Central memory CD8-positive, alpha-beta T cell (primary cell): ENCODE results near the gene AP3D1.
"Not testable (repeated sequence)": the region's sequence is repeated elsewhere in the genome, so short reads cannot be mapped to it uniquely, and the experiment has no call there.

Source experiments
- ATAC-seq: fragments of 150-1000 bp; cut with Tn5 transposase; replicated peaks from 2 replicates; pipeline ENCODE4 v1.10.0; 2022; ENCODE audit warnings: mild to moderate bottlenecking, moderate FRiP score, moderate number of reproducible peaks; ENCODE audit not compliant: poor library complexity, severe bottlenecking; ENCODE audit errors: extremely low read depth
- DNase-seq, 2 donors: peaks; one replicate each; pipeline ENCODE4 v3.0.0; 2021; ENCODE audit warnings: low spot score in 2 of 2
- H3K27ac Mint-ChIP-seq: one replicate; pipeline ENCODE4 v1.8.0; 2022; ENCODE audit warnings: low read depth, mild to moderate bottlenecking, moderate library complexity, mixed read lengths
- H3K27me3 Mint-ChIP-seq: one replicate; pipeline ENCODE4 v1.8.0; 2022; ENCODE audit warnings: mixed read lengths
- H3K36me3 Mint-ChIP-seq: one replicate; pipeline ENCODE4 v1.8.0; 2022; ENCODE audit warnings: mild to moderate bottlenecking, moderate library complexity, mixed read lengths; ENCODE audit not compliant: insufficient read depth
- H3K4me1 Mint-ChIP-seq: one replicate; pipeline ENCODE4 v1.8.0; 2022; ENCODE audit warnings: mixed read lengths
- H3K4me3 Mint-ChIP-seq: one replicate; pipeline ENCODE4 v1.8.0; 2022; ENCODE audit warnings: mild to moderate bottlenecking, moderate library complexity, mixed read lengths
- H3K9me3 Mint-ChIP-seq: one replicate; pipeline ENCODE4 v1.8.0; 2022; ENCODE audit warnings: mixed read lengths

AP3D1 gene

GRCh38 chr19:2151339-2152229 lies at the start of gene AP3D1:
Gene AP3D1, minus strand, starts transcription at chr19:2151566. Its CDS starts 232 bp downstream, at chr19:2151334.
- Mint-ChIP-seq H3K9me3 (no peaks in the 10 kb centered on the region), H3K36me3 (peaks cover 10% of the 10 kb centered on the region)

DNA sequence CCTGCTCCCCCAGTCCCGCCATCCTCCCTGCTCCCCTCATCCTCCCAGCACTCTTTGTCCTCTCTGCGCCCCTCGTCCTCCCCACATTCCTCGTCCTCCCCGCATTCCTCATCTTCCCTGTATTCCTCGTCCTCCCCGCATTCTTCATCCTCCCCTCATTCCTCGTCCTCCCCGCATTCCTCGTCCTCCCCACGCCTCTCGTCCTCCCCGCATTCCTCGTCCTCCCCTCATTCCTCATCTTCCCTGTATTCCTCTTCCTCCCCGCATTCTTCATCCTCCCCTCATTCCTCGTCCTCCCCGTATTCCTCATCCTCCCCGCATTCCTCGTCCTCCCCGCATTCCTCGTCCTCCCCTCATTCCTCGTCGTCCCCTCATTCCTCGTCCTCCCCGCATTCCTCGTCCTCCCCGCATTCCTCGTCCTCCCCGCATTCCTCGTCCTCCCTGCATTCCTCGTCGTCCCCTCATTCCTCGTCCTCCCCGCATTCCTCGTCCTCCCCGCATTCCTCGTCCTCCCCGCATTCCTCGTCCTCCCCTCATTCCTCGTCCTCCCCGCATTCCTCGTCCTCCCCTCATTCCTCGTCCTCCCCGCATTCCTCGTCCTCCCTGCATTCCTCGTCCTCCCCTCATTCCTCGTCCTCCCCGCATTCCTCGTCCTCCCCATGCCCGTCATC lies 49.4 kb upstream of the AP3D1 start:
- DNase-seq, H3K27ac Mint-ChIP-seq, H3K9me3 Mint-ChIP-seq, H3K27me3 Mint-ChIP-seq, ATAC-seq, H3K4me3 Mint-ChIP-seq: not testable (repeated sequence)
- Mint-ChIP-seq H3K36me3 (peaks cover 12% of the 10 kb centered on the region), H3K4me1 (peaks cover 18% of the 10 kb centered on the region)

More at GRCh38 chr19:2151339-2152229, at the start of gene AP3D1:
- Mint-ChIP-seq H3K4me3 (peak within 1 kb of the TSS; percentile 71), H3K27me3 (no peaks in the 10 kb centered on the region), H3K4me1 (peaks cover 28% of the 10 kb centered on the region), H3K27ac (peak within 1 kb of the TSS; percentile 78)
- DNase-seq, result peak; percentile 99 to 100
- ATAC-seq, result peak; percentile 92

- peaks cover 18% of the 10 kb centered on the region for H3K4me1 Mint-ChIP-seq
- no peaks in the 10 kb centered on the region for H3K27me3 Mint-ChIP-seq
- DNase-seq, result no peak
- no peak for ATAC-seq
- no peaks in the 10 kb centered on the region for H3K9me3 Mint-ChIP-seq
- no peak overlapping the region for H3K4me3 Mint-ChIP-seq
- peaks cover 11% of the 10 kb centered on the region for H3K36me3 Mint-ChIP-seq
- H3K27ac Mint-ChIP-seq, result no peak overlapping the region
Observed at GRCh38 chr19:2199861-2200623, 48.7 kb upstream of the AP3D1 start.

GRCh38 chr19:2199215-2199614 lies 47.8 kb upstream of the AP3D1 start:
- peaks cover 18% of the 10 kb centered on the region for H3K4me1 Mint-ChIP-seq
- H3K27ac Mint-ChIP-seq, result no peak overlapping the region
- ATAC-seq (no peak), DNase-seq (no peak)
- no peak overlapping the region for H3K4me3 Mint-ChIP-seq
- H3K36me3 Mint-ChIP-seq, result peaks cover 13% of the 10 kb centered on the region
- no peaks in the 10 kb centered on the region for H3K27me3 Mint-ChIP-seq
- no peaks in the 10 kb centered on the region for H3K9me3 Mint-ChIP-seq

- no peaks in the 10 kb centered on the region for H3K9me3 Mint-ChIP-seq
- H3K4me3 Mint-ChIP-seq, result no peak overlapping the region
- ATAC-seq (no peak), DNase-seq (no peak)
- peak overlapping the region; percentile 49 for H3K27ac Mint-ChIP-seq
- H3K36me3 Mint-ChIP-seq, result peaks cover 7% of the 10 kb centered on the region
- H3K27me3 Mint-ChIP-seq, result no peaks in the 10 kb centered on the region
- H3K4me1 Mint-ChIP-seq, result peaks cover 18% of the 10 kb centered on the region
Observed at GRCh38 chr19:2198317-2198716, 47.0 kb upstream of the AP3D1 start.

- no peak for DNase-seq
- no peak for ATAC-seq
- H3K4me1 Mint-ChIP-seq, result peaks cover 18% of the 10 kb centered on the region
- H3K27me3 Mint-ChIP-seq, result no peaks in the 10 kb centered on the region
- H3K27ac Mint-ChIP-seq, result no peak overlapping the region
- H3K9me3 Mint-ChIP-seq, result no peaks in the 10 kb centered on the region
- peaks cover 9% of the 10 kb centered on the region for H3K36me3 Mint-ChIP-seq
- no peak overlapping the region for H3K4me3 Mint-ChIP-seq
Observed at GRCh38 chr19:2197270-2197669, 45.9 kb upstream of the AP3D1 start.

DNA sequence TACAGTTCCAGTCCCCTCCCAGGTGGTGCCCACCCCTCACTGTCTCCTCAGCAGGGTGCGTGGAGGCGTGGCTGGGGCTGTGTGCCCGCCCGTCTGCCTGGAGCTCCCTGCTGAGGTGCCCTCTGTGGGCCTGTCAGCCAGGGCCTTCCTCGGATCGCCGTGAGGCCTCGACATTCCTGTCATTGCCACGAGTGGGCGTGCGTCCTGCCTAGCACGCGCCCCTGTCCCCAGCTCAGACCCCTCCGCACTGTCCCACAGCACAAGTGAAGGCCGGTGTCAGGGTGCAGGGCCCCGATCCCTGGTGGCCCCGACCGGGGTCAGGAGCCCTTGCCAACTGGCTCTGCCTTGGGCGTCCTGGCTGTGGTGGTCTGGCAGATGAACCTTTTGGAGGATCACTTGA lies 44.5 kb upstream of the AP3D1 start:
- no peaks in the 10 kb centered on the region for H3K9me3 Mint-ChIP-seq
- peaks cover 13% of the 10 kb centered on the region for H3K4me1 Mint-ChIP-seq
- H3K27ac Mint-ChIP-seq, result no peak overlapping the region
- no peak overlapping the region for H3K4me3 Mint-ChIP-seq
- H3K27me3 Mint-ChIP-seq, result no peaks in the 10 kb centered on the region
- peaks cover 10% of the 10 kb centered on the region for H3K36me3 Mint-ChIP-seq
- no peak for DNase-seq
- no peak for ATAC-seq

- Mint-ChIP-seq H3K27me3 (no peaks in the 10 kb centered on the region), H3K36me3 (peaks cover 10% of the 10 kb centered on the region), H3K4me1 (peaks cover 13% of the 10 kb centered on the region), H3K27ac (no peak overlapping the region), H3K9me3 (no peaks in the 10 kb centered on the region), H3K4me3 (no peak overlapping the region)
- no peak for DNase-seq
- no peak for ATAC-seq
Observed at GRCh38 chr19:2195361-2195760, 44.0 kb upstream of the AP3D1 start.

DNA sequence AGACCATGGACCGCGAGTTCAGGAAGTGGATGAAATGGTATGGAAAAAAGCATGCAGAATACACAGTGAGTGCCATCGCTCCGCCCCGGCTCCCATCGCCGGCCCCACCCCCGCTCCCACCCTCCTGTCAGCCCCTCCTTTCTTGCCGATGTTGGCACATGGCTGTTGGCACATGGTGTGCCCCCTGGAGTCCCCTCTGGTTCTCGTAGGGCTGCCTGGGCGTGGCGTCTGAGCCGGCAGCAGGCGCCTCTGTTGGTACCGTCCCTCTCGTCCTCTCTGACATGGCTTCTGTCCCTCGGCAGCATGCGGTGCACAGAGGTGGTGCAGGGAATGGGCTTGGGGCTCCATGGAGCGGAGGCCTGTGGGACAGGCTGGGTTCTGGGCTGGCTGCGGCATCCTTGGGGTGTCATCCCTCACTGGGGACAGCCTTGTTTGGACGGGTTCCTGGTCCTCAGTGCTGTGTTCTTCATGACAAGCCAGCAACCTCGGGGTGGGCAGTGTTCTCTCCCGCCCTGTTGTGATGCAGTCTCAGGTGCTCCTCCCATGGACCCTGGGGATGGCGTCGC lies 43.2 kb upstream of the AP3D1 start:
- no peaks in the 10 kb centered on the region for H3K27me3 Mint-ChIP-seq
- no peak overlapping the region for H3K4me3 Mint-ChIP-seq
- no peaks in the 10 kb centered on the region for H3K9me3 Mint-ChIP-seq
- H3K4me1 Mint-ChIP-seq, result peaks cover 13% of the 10 kb centered on the region
- H3K36me3 Mint-ChIP-seq, result peaks cover 8% of the 10 kb centered on the region
- ATAC-seq (no peak), DNase-seq (no peak)
- H3K27ac Mint-ChIP-seq, result no peak overlapping the region

- no peak for DNase-seq
- H3K27ac Mint-ChIP-seq, result no peak overlapping the region
- H3K4me1 Mint-ChIP-seq, result peaks cover 10% of the 10 kb centered on the region
- H3K4me3 Mint-ChIP-seq, result no peak overlapping the region
- no peaks in the 10 kb centered on the region for H3K27me3 Mint-ChIP-seq
- peaks cover 8% of the 10 kb centered on the region for H3K36me3 Mint-ChIP-seq
- no peak for ATAC-seq
- no peaks in the 10 kb centered on the region for H3K9me3 Mint-ChIP-seq
Observed at GRCh38 chr19:2193807-2194206, 42.4 kb upstream of the AP3D1 start.

GRCh38 chr19:2192862-2193261 lies 41.5 kb upstream of the AP3D1 start:
- Mint-ChIP-seq H3K9me3 (no peaks in the 10 kb centered on the region), H3K36me3 (peaks cover 9% of the 10 kb centered on the region), H3K27ac (no peak overlapping the region), H3K27me3 (no peaks in the 10 kb centered on the region), H3K4me1 (peaks cover 7% of the 10 kb centered on the region), H3K4me3 (no peak overlapping the region)
- no peak for DNase-seq
- no peak for ATAC-seq
